Astrocyte (in vitro differentiated cells and primary cell): Measurements from ENCODE around the gene DNPH1.

ENCODE experiments used
- CTCF ChIP-seq: IDR thresholded peaks from 2 replicates; pipeline ENCODE4 v1.5.1; 2011; ENCODE audit warnings: low read depth, mild to moderate bottlenecking, inconsistent platforms, low read length, moderate library complexity; ENCODE audit not compliant: insufficient read depth
- EZH2 ChIP-seq: IDR thresholded peaks from 2 replicates; pipeline ENCODE4 v1.6.1; 2012; ENCODE audit warnings: mild to moderate bottlenecking, low read length, inconsistent platforms; ENCODE audit not compliant: insufficient read depth

GRCh38 chr6:43240950-43241349 lies 11.7 kb upstream of the DNPH1 start:
- TF ChIP-seq CTCF: no peak
- no peak for TF ChIP-seq EZH2
